AG08395 (cell line): ENCODE data around the gene PARN.
"Not testable (repeated sequence)": the region's sequence is repeated elsewhere in the genome, so short reads cannot be mapped to it uniquely, and the experiment has no call there.

Source experiments
- DNase-seq: peaks from one replicate; pipeline ENCODE4 v3.0.0; 2012; ENCODE audit warnings: mixed read lengths, low spot score

PARN gene

DNA sequence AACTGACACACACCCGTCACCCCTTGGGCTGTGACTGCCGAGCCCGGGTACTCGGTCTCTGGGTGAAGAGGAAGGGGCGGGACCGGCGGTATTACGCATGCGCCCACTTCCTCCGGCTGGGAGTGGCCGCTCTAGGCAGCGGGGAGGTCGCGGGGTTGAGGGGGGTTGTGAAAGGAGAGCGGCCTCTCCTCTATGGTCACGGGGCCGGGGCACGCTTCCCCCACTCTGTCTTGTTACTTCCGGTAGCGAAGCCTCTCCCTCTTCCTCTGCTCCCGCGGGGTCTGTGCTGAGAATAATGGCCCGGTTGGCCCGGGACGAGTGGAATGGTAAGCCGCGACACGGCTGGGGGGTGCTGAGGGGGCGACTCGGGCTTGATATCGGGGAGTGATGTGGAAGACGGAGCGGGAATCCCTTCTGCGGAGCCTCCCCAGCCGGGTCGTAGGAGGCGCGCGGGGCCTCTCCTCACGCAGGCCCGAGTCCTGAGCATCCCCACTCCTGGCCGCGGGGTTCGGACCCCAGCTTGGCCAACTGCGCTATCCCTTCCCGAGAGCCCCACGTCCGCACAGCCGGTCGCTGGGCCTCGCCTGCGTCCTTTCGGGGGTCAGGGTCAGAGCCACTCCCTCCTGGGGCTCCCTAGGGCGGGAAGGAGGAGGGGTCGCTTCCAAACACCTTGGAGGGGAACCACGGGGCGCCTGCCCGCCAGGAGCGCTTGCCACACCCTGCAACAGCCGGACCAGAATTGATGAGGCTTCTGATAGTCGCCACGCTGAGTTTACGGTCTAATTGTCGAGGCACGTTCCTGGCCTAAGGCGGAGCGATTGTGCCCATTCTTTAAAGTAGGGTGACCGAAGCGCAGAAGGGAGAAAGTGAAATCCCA, 2.9 kb upstream of the PARN start, which contains the start of gene BFAR:
Gene BFAR, plus strand, starts transcription at position 259 of the 877 bp plus-strand sequence. CDS start 11,396 bp downstream, outside the sequence.
- DNase-seq = peak; percentile 98

DNA sequence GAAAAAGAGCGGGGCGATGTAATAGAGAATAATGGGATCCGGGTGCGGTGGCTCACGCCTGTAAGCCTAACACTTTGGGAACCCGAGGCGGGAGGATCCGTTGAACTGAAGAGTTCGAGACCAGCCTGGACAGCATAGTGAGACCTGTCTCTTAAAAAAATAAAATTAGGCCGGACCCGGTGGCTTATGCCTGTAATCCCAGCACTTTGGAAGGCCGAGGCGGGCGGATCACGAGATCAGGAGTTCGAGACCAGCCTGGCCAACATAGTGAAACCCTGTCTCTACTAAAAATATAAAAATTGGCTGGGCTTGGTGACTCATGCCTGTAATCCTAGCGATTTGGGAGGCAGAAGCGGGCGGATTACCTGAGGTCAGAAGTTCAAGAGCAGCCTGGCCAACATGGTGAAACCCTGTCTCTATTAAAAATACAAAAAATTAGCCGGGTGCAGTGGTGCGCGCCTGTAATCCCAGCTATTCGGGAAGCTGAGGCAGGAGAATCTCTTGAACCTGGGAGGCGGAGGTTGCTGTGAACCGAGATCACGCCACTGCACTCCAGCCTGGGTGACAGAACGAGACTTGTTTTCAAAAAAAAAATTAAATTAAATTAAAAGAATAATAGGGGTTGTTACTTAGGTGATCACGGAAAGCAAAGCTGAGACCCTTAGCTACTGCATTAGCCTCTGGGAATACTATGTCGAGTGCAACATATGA, 715 bp upstream of the PARN start:
- not testable (repeated sequence) for DNase-seq

DNA sequence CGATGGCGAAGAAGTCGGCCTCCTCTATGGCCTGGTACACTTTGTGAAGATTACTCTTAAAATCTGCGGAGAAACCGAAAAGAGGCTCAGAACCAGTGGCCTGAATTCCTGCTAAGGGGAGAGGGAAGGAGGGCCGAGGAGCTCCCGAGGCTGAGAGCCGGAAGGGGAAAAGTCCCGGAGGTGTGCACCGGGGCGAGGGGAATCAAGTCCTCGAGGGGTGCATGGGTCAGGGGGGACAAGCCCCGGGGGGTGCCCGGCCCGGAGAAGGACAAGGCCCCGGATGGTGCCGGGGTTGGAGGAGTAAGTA, 495 bp downstream of the PARN start:
- peak; percentile 7 for DNase-seq

DNA sequence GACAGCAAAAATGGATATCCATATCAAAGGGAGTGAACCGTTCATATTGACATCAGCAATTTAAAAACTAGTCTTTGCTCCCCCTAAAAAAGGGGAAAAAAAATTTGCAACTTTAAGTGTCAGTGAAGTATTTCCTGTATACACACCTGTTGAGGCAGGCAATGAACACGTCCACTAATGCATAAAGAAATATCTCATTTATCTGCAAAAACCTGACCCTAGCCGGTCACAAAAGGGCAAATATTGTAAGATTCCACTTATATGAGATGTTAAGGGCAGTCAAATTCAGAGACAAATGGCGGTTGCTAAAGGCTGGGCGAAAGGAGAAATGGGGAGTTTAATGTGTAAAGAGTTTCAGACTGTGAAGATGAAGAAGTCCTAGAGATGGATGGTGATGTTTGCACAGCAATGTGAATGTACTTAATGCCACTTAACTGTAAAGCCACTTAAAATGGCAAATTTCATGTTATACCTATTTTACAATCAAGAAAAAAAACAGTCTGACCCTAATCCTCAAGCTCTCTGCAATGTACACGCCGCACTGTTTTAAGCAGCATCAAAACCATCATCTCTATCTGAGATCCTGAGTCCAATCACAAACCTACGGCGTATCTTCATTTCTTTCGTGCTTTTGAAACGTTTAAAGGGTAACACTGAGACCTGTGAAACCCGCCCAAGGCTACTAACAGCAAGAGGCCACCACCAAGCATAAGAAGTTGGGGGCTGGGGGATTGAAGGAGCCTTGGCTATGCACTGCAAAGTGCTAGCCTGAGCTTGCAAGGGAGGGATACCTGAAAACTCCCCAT, 1.1 kb downstream of the PARN start:
- no peak for DNase-seq

DNA sequence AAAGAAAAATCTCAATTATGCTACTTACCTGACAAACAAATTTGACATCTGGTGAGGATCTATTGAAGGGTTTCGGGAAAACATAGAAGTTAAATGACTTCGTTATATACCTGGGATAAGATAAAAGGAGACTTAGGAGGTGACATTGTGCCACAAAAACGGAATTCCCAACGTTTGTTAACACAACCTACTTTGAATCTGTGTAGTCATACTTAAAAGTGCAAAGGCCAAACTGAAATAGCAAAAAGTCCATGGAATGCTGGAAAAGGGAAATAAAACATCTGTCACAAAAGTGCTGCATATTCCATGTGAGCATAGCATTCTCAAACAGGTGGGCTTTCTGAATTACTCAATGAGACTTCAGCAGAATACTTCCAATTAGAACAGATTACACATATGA, 3.0 kb downstream of the PARN start:
- no peak for DNase-seq

DNA sequence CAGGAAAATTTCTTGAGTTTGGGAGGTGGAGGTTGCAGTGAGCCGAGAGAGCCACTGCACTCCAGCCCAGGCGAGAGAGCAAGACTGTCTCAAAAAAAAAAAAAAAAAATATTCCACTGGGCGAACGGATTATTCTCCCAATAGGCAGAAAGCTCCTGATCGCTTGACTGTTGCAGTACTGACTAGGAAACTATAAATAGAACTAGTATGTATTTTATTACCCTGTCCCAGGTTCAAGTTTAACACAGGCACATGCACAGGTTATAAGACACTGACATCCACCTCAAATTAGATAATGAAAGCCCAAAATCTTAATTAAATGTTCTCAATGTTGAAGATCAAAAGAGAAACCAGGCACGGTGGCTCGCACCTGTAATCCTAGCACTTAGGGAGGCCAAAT, 11.5 kb downstream of the PARN start:
- no peak for DNase-seq

DNA sequence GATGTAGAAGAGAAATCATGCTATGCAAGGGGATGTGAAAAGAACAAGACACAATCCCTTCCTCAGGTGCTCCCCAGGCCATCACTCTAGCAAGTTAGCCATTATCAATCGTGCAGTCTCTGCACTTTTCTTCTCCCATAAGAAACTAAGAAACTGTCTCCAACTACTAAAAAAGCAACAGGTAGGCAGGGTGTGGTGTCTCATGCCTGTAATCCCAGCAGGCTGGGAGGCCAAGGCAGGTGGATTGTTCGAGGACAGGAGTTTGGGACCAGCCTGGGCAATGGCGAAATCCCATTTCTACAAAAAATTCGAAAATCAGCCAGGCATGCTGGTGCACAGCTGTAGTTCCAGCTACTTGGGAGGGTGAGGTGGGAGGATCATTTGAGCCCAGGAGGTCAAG, 13.8 kb downstream of the PARN start:
- no peak for DNase-seq

DNA sequence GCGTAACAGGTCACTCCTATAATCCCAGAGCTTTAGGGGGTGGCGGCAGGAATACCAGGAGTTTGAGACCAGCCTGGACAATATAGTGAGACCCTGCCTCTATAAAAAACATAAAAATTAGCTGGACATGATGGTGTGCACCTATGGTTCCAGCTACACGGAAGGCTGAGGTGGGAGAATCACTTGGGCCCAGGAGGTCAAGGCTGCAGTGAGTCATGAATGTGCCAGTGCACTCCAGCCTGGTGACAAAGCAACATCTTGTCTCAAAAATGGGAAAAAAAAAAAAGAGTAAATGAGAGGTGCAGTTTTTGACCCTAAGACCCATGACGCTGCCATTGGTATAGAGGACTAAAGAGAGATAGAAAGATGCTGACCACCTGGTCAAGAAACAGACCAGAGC, 16.1 kb downstream of the PARN start:
- DNase-seq = no peak

DNA sequence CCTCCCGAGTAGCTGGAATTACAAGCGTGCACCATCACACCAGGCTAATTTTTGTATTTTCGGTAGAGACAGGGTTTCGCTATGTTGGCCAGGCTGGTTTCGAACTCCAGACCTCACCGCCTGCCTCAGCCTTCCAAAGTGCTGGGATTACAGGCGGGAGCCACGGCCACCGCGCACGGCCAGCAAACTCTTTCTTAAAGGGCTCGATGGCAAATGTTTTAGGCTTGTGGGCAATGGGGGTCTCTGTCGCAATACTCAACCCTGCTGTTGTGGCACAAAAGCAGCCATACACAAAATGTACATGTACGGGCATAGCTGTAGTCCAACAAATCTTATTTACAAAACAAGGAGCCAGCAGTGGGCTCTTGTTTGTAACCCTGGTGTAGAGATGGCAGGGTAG, 18.4 kb downstream of the PARN start:
- DNase-seq = no peak

DNA sequence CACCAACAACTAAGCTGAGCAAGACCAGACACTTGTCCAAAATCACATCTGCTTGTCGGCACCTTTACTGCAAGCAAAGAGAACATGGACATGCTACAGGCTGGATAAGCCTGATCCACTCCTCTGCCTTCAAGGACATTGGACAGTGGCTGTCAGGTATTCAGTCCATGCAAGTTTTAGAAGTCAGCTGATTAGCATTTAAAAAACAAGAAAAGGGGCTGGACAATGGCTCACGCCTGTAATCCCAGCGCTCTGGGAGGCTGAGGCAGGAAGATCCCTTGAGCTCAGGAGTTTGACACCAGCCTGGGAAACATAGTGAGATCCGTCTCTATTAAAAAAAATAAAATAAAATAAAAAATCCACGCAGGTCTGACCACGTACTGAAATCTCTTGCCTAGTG, 20.3 kb downstream of the PARN start:
- no peak for DNase-seq

DNA sequence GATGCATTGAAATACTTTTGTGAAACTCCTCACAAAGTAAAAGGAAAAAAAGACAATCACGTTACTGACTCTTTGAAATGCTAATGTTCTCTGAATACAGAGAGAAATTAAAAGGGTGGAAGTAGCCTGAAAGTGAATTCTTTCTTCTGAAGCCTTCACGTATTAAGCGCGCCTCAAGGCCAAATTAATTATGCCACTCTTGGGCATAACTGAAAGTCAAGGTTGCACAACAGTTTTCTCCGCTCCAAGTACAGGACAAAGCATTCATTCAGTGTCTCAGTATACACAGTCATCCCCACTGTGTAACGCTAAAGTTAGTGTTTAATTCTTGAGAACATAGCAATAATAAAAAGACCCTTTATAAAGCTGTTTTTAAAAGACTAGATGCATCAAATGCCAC, 21.5 kb downstream of the PARN start:
- no peak for DNase-seq

DNA sequence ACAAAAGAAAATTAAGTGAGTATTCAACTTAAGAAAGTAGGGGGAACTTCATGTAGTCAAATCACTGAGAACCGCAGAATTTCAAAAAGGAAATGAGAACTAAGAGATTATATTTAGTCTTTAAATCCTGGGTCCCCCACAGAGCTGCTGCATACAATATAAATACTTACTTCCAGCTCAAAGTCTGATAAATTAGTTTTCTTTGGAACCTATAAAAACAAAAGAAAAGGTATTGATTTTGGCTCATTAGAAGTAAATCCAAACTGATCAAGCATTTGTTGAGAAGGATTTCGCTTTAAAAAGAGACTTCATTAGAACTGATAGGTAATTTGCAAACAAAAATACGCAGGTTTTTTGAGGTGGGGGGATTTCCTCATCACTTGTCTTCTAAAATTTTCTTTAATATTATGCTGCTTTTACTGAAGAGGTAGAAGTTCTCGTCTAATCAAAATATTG, 21.9 kb downstream of the PARN start:
- DNase-seq = no peak

DNA sequence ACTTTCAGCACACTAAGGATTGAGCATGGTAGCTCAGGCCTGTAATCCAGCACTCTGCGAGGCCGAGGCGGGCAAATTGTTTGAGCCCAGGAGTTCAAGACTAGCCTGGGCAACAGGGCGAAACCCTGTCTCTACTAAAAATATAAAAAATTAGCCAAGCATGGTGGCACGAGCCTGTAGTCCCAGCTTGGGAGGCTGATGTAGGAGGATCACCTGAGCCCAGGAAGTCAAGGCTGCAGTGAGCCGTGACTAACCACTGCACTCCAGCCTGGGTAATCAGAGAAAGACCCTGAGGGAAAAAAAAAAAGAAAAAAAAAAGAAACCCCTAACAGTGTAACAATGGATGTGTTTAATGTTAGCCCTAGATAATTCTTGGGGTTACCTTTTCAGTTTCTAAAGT, 24.0 kb downstream of the PARN start:
- DNase-seq = no peak

DNA sequence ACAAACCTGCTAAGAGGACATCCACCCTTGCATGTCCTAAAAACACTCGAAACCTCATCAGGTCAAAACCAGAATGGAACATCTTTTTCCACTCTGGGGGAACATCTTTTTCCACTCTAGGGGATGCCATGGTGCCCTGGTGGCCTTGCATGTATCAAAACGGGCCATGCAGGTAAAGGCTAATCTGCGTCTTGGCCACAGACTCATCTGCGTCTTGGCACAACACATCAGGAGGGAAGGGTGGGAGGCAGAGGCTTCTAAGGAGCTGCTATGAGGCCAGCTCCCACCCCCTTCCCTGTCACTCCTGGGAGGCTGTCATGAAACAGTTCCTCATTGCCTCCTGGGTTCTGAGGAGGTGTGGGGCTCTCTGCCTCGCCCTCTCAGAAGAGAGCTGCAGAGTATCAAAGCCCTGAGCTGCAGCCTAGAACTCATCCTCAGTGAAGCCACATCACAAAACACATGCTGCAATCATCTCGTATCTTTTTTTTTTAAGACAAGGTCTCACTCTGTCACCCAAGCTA, 27.6 kb downstream of the PARN start:
- no peak for DNase-seq

DNA sequence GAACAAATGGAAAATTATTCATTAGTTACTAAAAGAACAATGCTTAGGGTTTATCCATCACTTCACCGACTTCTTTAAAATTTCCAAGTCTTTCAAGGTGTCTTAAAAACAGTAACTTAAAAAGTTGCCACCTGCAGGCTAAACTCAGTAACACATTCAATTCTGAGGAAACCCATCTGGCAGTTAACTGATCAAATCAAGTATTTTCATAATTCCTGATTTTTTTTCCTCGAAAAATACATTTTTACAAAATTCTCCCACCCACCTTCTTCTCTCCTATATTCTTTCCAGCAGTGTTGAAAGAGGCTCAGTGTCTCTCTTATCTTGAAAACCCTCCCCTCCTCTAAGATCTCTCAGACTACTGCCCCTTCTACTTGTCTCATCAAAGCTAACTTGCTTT, 29.9 kb downstream of the PARN start:
- DNase-seq = peak; percentile 35

DNA sequence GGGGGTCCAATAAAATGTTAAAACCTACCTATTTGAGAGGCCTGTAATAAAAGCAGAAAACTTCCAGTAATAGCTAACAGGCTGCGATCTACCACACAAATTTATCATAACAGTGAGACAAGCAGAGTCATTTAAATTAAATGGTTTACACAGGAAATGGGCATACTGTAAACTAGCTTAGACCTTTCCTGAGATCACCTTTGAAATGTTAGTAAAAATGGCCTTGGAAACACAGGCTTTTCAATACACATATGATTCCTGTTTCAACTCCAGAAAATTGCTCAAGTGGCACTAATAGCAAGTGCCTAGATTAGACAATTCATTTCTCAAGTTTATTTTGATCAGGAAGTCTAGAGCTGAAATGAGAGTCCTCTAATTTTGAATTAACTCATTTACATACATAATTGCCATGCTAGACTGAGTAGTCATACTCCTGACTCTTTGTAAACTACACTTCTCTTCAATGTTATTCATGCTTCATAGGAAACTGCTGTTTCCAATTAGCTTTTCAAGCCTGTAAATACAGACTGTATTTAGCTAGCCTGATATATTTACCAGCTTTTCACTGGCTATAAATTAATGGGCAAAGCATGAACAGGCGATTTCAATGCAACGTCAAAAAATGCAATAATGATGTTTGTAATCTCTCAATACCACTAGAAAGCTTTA, 43.3 kb downstream of the PARN start:
- no peak for DNase-seq

DNA sequence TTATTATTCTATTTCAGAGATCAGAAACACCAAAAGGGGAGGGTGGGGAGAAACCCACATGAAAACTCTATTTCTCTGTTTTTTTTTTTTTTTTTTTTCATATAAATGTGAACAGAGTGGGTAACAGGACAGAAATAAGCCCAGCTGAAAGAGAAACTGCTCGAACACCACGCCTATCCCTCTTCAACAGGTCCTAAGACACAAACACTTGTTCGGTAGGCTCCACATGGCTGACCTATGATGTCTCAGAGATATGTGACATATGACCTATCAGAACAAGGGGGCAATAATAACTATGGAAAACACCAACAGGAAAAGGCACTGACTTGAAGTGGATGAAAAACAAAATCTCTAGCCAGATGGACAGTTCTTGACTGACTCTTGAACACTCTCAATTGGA, 44.8 kb downstream of the PARN start:
- no peak for DNase-seq

DNA sequence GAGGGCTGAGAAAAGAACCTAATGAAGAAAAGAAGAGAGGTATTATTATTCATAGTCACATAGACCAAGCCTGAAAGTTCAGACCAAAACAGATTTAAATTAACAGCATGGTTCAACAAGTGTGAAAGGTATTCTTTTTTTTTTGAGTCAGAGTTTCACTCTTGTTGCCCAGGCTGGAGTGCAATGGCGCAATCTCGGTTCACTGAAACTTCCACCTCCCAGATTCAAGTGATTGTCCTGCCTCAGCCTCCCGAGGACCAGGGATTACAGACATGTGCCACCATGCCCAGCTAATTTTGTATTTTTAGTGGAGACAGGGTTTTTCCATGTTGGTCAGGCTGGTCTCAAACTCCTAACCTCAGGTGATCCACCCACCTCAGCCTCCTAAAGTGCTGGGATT, 49.1 kb downstream of the PARN start:
- not testable (repeated sequence) for DNase-seq

DNA sequence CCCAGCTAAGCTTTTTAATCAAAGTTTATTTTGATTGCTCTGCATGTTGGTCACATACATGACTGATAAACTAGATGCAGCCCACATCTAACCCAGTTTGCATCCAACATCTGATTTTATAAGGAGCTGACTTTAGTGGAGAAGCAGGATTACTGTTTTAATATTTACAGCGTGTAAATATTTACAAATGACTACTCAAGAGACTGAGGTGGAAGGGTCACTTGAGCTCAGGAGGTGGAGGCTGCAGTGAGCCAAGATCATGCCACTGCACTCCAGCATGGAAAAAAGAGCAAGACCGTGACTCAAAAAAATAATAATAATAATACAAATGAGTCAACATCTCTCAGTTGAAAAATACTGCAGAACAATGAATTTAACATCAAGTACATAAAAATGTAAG, 50.8 kb downstream of the PARN start:
- no peak for DNase-seq

DNA sequence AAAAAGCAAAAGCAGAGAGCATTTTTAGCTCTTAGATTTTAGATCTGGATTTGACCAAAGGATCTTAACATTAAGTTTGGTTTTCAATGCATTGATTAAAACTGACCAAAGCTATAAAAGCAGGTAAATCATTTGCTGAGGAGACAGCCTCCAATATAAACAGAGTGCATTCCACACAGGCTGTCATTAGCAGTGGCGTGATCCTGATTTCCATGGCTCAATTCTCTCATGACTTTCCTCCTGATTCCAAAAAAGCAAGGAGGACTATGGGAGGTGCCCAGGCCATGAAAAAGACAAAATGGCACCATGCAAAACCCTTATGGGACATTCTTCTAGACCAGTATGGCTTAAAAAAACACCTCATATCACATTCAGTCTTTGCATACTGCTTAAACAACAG, 53.5 kb downstream of the PARN start:
- no peak for DNase-seq

DNA sequence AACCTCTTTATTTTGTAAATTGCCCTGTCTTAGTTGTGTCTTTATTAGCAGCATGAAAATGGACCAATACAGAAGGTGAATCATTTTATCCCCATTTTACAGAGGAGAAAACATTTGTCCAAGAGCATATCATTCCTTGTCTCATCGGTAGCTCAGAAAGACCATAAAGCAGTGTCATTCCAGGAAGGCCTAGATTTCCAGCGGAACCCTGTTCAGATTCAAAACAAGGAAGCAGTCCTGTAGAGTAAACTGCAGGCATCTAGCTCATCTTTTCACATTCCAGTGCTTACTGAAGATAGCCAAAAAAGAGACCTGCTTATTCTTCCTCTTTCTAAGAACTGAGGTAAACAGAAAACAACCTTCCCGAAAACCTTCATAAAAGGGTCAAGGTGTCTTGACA, 54.0 kb downstream of the PARN start:
- no peak for DNase-seq
